Neural cell (in vitro differentiated cells): ENCODE data around the gene GPR157. TPM values are rescaled to one million over a fixed set of nuclear protein-coding genes. Genes with fewer than 3 reads are reported as not detected.

Source experiments
- H2AFZ ChIP-seq: fragments of 200-600, 300-800 bp; sonication (generic), shearing (Covaris generic); 2 replicates; pipeline ENCODE4 v1.6.0; 2014; ENCODE audit warnings: low read depth, mild to moderate bottlenecking, antibody characterized with exemption, low read length, moderate library complexity
- H3F3A ChIP-seq: fragments of 200-600 bp; shearing (Covaris generic); 2 replicates; pipeline ENCODE4 v1.6.1; 2016; ENCODE audit warnings: mild to moderate bottlenecking, moderate library complexity, mixed read lengths, antibody characterized with exemption, low read length; ENCODE audit not compliant: insufficient read depth, poor library complexity, severe bottlenecking
- H3K27ac ChIP-seq: fragments of 200-600, 300-800 bp; sonication (generic), shearing (Covaris generic); 2 replicates; pipeline ENCODE4 v1.5.1; 2014; ENCODE audit warnings: mild to moderate bottlenecking, low read length, moderate library complexity
- H3K27me3 ChIP-seq: fragments of 300-800, 200-600 bp; sonication (generic), shearing (Covaris generic); 2 replicates; pipeline ENCODE4 v1.6.0; 2014; ENCODE audit warnings: mild to moderate bottlenecking, low read depth, low read length, moderate library complexity; ENCODE audit not compliant: insufficient read depth
- H3K36me3 ChIP-seq: fragments of 300-800, 200-600 bp; sonication (generic), shearing (Covaris generic); 2 replicates; pipeline ENCODE4 v1.5.1; 2014; ENCODE audit warnings: mild to moderate bottlenecking, antibody characterized with exemption, low read length, moderate library complexity; ENCODE audit not compliant: insufficient read depth
- H3K4me2 ChIP-seq: fragments of 300-800, 200-600 bp; sonication (generic), shearing (Covaris generic); 2 replicates; pipeline ENCODE4 v1.6.0; 2014; ENCODE audit warnings: mild to moderate bottlenecking, low read length
- H3K4me3 ChIP-seq: fragments of 300-800, 200-600 bp; sonication (generic), shearing (Covaris generic); 2 replicates; pipeline ENCODE4 v1.5.1; 2014; ENCODE audit warnings: mild to moderate bottlenecking, low read length, moderate library complexity
- H3K79me2 ChIP-seq: fragments of 200-600 bp; shearing (Covaris generic); replicated peaks from 2 replicates; pipeline ENCODE4 v1.6.0; 2014; ENCODE audit warnings: mild to moderate bottlenecking, low read length, moderate library complexity; ENCODE audit not compliant: insufficient read depth
- H3K9ac ChIP-seq: fragments of 300-800, 200-600 bp; sonication (generic), shearing (Covaris generic); 2 replicates; pipeline ENCODE4 v1.6.1; 2016; ENCODE audit warnings: mild to moderate bottlenecking, low read length, mixed read lengths
- H3K9me2 ChIP-seq: fragments of 200-600 bp; shearing (Covaris generic); 2 replicates; pipeline ENCODE4 v1.6.1; 2016; ENCODE audit warnings: mild to moderate bottlenecking, low read length, mixed read lengths; ENCODE audit not compliant: insufficient read depth
- H3K9me3 ChIP-seq: fragments of 200-600, 300-800 bp; sonication (generic), shearing (Covaris generic); 2 replicates; pipeline ENCODE4 v1.6.1; 2016; ENCODE audit warnings: mild to moderate bottlenecking, mixed run types, low read length, moderate library complexity, mixed read lengths
- H4K20me1 ChIP-seq: fragments of 200-600 bp; shearing (Covaris generic); 2 replicates; pipeline ENCODE4 v1.6.1; 2016; ENCODE audit warnings: mild to moderate bottlenecking, mixed run types; ENCODE audit not compliant: insufficient read depth
- EP300 ChIP-seq: fragments of 450-650 bp; conservative IDR thresholded peaks from 2 replicates; pipeline ENCODE4 v1.6.1; 2014; ENCODE audit warnings: antibody characterized with exemption, mild to moderate bottlenecking, moderate library complexity; ENCODE audit not compliant: poor library complexity, severe bottlenecking
- EZH2 ChIP-seq: fragments of 200-600, 300-800 bp; shearing (Covaris generic), sonication (generic); IDR thresholded peaks from 2 replicates; pipeline ENCODE4 v1.6.1; 2014; ENCODE audit warnings: antibody characterized with exemption, low read length, borderline replicate concordance, mild to moderate bottlenecking; ENCODE audit not compliant: insufficient read depth, poor library complexity, severe bottlenecking
- MXI1 ChIP-seq: fragments of 450-650 bp; conservative IDR thresholded peaks from 2 replicates; pipeline ENCODE4 v1.6.1; 2014; ENCODE audit warnings: antibody characterized with exemption, mild to moderate bottlenecking; ENCODE audit not compliant: poor library complexity, severe bottlenecking
- POLR2AphosphoS5 ChIP-seq: IDR thresholded peaks from 2 replicates; pipeline ENCODE4 v1.6.1; 2012
- RAD21 ChIP-seq: fragments of 450-650 bp; conservative IDR thresholded peaks from 2 replicates; pipeline ENCODE4 v1.6.1; 2014; ENCODE audit warnings: antibody characterized with exemption, mild to moderate bottlenecking, moderate library complexity
- SMC3 ChIP-seq: fragments of 450-650 bp; conservative IDR thresholded peaks from 2 replicates; pipeline ENCODE4 v1.6.1; 2014; ENCODE audit warnings: antibody characterized with exemption, mild to moderate bottlenecking, moderate library complexity; ENCODE audit not compliant: poor library complexity
- TAF1 ChIP-seq: IDR thresholded peaks from 2 replicates; pipeline ENCODE4 v1.6.1; 2012; ENCODE audit warnings: low read depth
- polyA plus RNA-seq: library from polyadenylated mRNA; depleted of rRNA; stranded (reverse); fragments of >200 nt; gene quantifications from 2 replicates; pipeline ENCODE4 v1.2.3, GENCODE V29; 2014
- TF ChIP-seq, protein P1 (sequence below): IDR thresholded peaks from 2 replicates; pipeline ENCODE4 v1.6.1; 2012; ENCODE audit warnings: borderline replicate concordance
- TF ChIP-seq, protein P2 (sequence below): fragments of 450-650 bp; IDR thresholded peaks from 2 replicates; pipeline ENCODE4 v1.5.1; 2014; ENCODE audit warnings: antibody characterized with exemption, mild to moderate bottlenecking, moderate library complexity; ENCODE audit not compliant: poor library complexity, severe bottlenecking

The GPR157 gene
- polyA plus RNA-seq, 1 donor from 2014 or later, result not detected

DNA sequence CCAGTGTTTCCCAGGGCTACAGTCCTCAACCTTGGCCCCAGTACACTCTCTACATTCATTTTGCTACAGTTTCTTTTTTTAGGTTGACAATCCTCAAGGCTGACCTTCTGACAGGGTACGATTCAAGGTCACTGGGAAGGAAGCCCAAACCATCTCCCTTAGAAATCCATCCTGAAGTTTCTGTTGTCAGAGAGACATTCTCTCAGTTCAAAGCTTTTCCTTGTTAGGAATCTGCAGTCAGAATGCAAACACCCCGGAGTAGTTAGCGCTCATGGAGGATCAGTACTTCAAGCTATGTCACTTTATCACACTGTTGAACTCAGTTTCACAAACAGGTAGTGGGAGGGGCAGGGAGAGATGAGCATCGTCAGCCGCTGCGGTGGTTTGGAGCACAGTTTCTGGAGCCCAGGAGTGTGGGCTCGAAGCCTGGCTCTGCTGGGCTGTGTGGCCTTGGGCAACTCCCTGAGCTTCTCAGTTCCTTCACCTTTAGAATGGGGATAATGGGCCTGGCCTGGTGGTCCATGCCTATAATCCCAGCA, 63.6 kb downstream of the GPR157 start:
- H3K4me3 ChIP-seq, result no peak overlapping the region

DNA sequence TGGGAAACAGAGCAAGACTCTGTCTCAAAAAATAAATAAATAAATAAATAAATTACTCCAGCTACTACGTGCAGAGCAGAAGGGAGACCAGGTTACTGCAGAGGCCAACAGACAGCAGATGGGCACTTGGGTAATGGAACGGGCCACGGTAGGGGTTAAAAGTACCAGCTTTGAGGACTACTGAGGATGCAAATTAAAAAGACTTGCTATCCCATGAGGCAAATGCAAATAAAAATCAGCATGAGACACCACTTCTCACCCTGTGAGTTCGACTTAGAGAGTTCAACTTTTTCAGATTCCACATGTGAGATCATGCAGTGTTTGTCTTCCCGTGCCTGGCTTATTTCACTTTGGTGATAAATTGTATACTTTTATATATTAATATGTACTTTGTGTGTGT, 66.1 kb downstream of the GPR157 start:
- no peaks in the 10 kb centered on the region for H3K27me3 ChIP-seq
- no peak overlapping the region for H2AFZ ChIP-seq
- H4K20me1 ChIP-seq, result no peaks in the 10 kb centered on the region
- H3K9ac ChIP-seq, result no peak overlapping the region
- no peak overlapping the region for H3K27ac ChIP-seq
- no peaks in the 10 kb centered on the region for H3K9me3 ChIP-seq
- H3K4me3 ChIP-seq, result no peak overlapping the region
- no peaks in the 10 kb centered on the region for H3K79me2 ChIP-seq
- no peaks in the 10 kb centered on the region for H3K9me2 ChIP-seq
- no peaks in the 10 kb centered on the region for H3K36me3 ChIP-seq
- no peaks in the 10 kb centered on the region for H3F3A ChIP-seq
- no peak for TF ChIP-seq TAF1
- no peak for TF ChIP-seq RAD21
- TF ChIP-seq EZH2, result no peak
- TF ChIP-seq MXI1, result no peak
- TF ChIP-seq POLR2AphosphoS5, result no peak
- TF ChIP-seq, protein P1, sequence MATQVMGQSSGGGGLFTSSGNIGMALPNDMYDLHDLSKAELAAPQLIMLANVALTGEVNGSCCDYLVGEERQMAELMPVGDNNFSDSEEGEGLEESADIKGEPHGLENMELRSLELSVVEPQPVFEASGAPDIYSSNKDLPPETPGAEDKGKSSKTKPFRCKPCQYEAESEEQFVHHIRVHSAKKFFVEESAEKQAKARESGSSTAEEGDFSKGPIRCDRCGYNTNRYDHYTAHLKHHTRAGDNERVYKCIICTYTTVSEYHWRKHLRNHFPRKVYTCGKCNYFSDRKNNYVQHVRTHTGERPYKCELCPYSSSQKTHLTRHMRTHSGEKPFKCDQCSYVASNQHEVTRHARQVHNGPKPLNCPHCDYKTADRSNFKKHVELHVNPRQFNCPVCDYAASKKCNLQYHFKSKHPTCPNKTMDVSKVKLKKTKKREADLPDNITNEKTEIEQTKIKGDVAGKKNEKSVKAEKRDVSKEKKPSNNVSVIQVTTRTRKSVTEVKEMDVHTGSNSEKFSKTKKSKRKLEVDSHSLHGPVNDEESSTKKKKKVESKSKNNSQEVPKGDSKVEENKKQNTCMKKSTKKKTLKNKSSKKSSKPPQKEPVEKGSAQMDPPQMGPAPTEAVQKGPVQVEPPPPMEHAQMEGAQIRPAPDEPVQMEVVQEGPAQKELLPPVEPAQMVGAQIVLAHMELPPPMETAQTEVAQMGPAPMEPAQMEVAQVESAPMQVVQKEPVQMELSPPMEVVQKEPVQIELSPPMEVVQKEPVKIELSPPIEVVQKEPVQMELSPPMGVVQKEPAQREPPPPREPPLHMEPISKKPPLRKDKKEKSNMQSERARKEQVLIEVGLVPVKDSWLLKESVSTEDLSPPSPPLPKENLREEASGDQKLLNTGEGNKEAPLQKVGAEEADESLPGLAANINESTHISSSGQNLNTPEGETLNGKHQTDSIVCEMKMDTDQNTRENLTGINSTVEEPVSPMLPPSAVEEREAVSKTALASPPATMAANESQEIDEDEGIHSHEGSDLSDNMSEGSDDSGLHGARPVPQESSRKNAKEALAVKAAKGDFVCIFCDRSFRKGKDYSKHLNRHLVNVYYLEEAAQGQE, result no peak
- TF ChIP-seq, protein P2, sequence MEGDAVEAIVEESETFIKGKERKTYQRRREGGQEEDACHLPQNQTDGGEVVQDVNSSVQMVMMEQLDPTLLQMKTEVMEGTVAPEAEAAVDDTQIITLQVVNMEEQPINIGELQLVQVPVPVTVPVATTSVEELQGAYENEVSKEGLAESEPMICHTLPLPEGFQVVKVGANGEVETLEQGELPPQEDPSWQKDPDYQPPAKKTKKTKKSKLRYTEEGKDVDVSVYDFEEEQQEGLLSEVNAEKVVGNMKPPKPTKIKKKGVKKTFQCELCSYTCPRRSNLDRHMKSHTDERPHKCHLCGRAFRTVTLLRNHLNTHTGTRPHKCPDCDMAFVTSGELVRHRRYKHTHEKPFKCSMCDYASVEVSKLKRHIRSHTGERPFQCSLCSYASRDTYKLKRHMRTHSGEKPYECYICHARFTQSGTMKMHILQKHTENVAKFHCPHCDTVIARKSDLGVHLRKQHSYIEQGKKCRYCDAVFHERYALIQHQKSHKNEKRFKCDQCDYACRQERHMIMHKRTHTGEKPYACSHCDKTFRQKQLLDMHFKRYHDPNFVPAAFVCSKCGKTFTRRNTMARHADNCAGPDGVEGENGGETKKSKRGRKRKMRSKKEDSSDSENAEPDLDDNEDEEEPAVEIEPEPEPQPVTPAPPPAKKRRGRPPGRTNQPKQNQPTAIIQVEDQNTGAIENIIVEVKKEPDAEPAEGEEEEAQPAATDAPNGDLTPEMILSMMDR, result no peak
- no peak for TF ChIP-seq SMC3
- no peak for TF ChIP-seq EP300
- no peak overlapping the region for H3K4me2 ChIP-seq

More for the DNA sequence above, 63.6 kb downstream of the GPR157 start:
- H3K27ac ChIP-seq, result no peak overlapping the region
- H3K9me2 ChIP-seq, result no peaks in the 10 kb centered on the region
- H3F3A ChIP-seq, result no peaks in the 10 kb centered on the region
- no peaks in the 10 kb centered on the region for H4K20me1 ChIP-seq
- no peaks in the 10 kb centered on the region for H3K79me2 ChIP-seq
- H3K36me3 ChIP-seq, result no peaks in the 10 kb centered on the region
- H3K4me2 ChIP-seq, result no peak overlapping the region
- no peak overlapping the region for H3K9ac ChIP-seq
- TF ChIP-seq, protein P1, result no peak
- no peak for TF ChIP-seq TAF1
- no peak for TF ChIP-seq POLR2AphosphoS5
- no peak for TF ChIP-seq MXI1
- TF ChIP-seq RAD21, result no peak
- TF ChIP-seq, protein P2, result no peak
- no peak for TF ChIP-seq EZH2
- TF ChIP-seq SMC3, result no peak
- TF ChIP-seq EP300, result no peak
- no peak overlapping the region for H2AFZ ChIP-seq
- H3K9me3 ChIP-seq, result no peaks in the 10 kb centered on the region
- H3K27me3 ChIP-seq, result no peaks in the 10 kb centered on the region
